Effector memory CD8-positive, alpha-beta T cell (primary cell): ENCODE results near the gene ZNF385C.

Source experiments
- ATAC-seq: fragments of 150-1000 bp; cut with Tn5 transposase; replicated peaks from 2 replicates; pipeline ENCODE4 v1.10.0; 2021; ENCODE audit warnings: mild to moderate bottlenecking, moderate library complexity
- DNase-seq, 3 experiments: peaks; one replicate each; pipeline ENCODE4 v3.0.0; 2021
- H3K27ac Mint-ChIP-seq, 2 donors: one replicate each; pipeline ENCODE4 v1.8.0; 2022; ENCODE audit warnings: mild to moderate bottlenecking in 2 of 2, mixed read lengths in 2 of 2, moderate library complexity in 2 of 2
- H3K27me3 Mint-ChIP-seq, 2 donors: one replicate each; pipeline ENCODE4 v1.8.0; 2022; ENCODE audit warnings: mixed read lengths in 2 of 2
- H3K36me3 Mint-ChIP-seq: one replicate; pipeline ENCODE4 v1.8.0; 2022; ENCODE audit warnings: mild to moderate bottlenecking, moderate library complexity, mixed read lengths; ENCODE audit not compliant: insufficient read depth
- H3K4me1 Mint-ChIP-seq, 2 donors: one replicate each; pipeline ENCODE4 v1.8.0; 2022; ENCODE audit warnings: low read depth in 2 of 2, mixed read lengths in 2 of 2
- H3K4me3 Mint-ChIP-seq, 2 donors: one replicate each; pipeline ENCODE4 v1.8.0; 2022; ENCODE audit warnings: mild to moderate bottlenecking in 2 of 2, mixed read lengths in 2 of 2, moderate library complexity in 2 of 2
- H3K9me3 Mint-ChIP-seq, 2 donors: one replicate each; pipeline ENCODE4 v1.8.0; 2022; ENCODE audit warnings: mixed read lengths in 2 of 2

ZNF385C gene

GRCh38 chr17:42119301-42119700 lies 21.0 kb upstream of the ZNF385C start:
- Mint-ChIP-seq H3K4me1 (peaks cover 16 to 23% of the 10 kb centered on the region in 2 donors), H3K36me3 (peaks cover 23% of the 10 kb centered on the region), H3K27me3 (no peaks in the 10 kb centered on the region), H3K27ac (peak overlapping the region in 1 of 2 donors; percentile 15), H3K9me3 (no peaks in the 10 kb centered on the region), H3K4me3 (no peak overlapping the region)
- ATAC-seq (no peak), DNase-seq (no peak)

GRCh38 chr17:42118545-42118944 lies 20.3 kb upstream of the ZNF385C start:
- DNase-seq = no peak
- peak overlapping the region in 1 of 2 donors; percentile 15 for H3K27ac Mint-ChIP-seq
- no peaks in the 10 kb centered on the region for H3K27me3 Mint-ChIP-seq
- no peak overlapping the region for H3K4me3 Mint-ChIP-seq
- peaks cover 21% of the 10 kb centered on the region for H3K36me3 Mint-ChIP-seq
- ATAC-seq = no peak
- H3K4me1 Mint-ChIP-seq = peaks cover 16 to 23% of the 10 kb centered on the region in 2 donors
- no peaks in the 10 kb centered on the region for H3K9me3 Mint-ChIP-seq

GRCh38 chr17:42118126-42118510 lies 19.8 kb upstream of the ZNF385C start:
- no peak for DNase-seq
- no peak overlapping the region for H3K4me3 Mint-ChIP-seq

GRCh38 chr17:42117397-42118125 lies 19.3 kb upstream of the ZNF385C start:
- Mint-ChIP-seq H3K36me3 (peaks cover 21% of the 10 kb centered on the region), H3K4me3 (no peak overlapping the region), H3K4me1 (peaks cover 19 to 26% of the 10 kb centered on the region in 2 donors), H3K27me3 (no peaks in the 10 kb centered on the region), H3K27ac (no peak overlapping the region), H3K9me3 (no peaks in the 10 kb centered on the region)
- no peak for DNase-seq
- ATAC-seq = no peak

More at GRCh38 chr17:42118126-42118510, 19.8 kb upstream of the ZNF385C start:
- Mint-ChIP-seq H3K9me3 (no peaks in the 10 kb centered on the region), H3K27ac (peak overlapping the region in 1 of 2 donors; percentile 15), H3K36me3 (peaks cover 21% of the 10 kb centered on the region), H3K27me3 (no peaks in the 10 kb centered on the region), H3K4me1 (peaks cover 16 to 23% of the 10 kb centered on the region in 2 donors)
- no peak for ATAC-seq

GRCh38 chr17:42116705-42117396 lies 18.6 kb upstream of the ZNF385C start:
- H3K27me3 Mint-ChIP-seq = no peaks in the 10 kb centered on the region
- H3K4me1 Mint-ChIP-seq = peaks cover 23 to 31% of the 10 kb centered on the region in 2 donors
- H3K4me3 Mint-ChIP-seq = no peak overlapping the region
- no peaks in the 10 kb centered on the region for H3K9me3 Mint-ChIP-seq
- H3K36me3 Mint-ChIP-seq = peaks cover 21% of the 10 kb centered on the region
- ATAC-seq = peak; percentile 43
- peak; percentile 80 to 89 (median 87) for DNase-seq
- peak overlapping the region in 1 of 2 donors; percentile 73 for H3K27ac Mint-ChIP-seq

GRCh38 chr17:42114118-42114517 lies 15.8 kb upstream of the ZNF385C start:
- no peak for ATAC-seq
- Mint-ChIP-seq H3K4me3 (peak overlapping the region in 1 of 2 donors; percentile 40), H3K27ac (peak overlapping the region; percentile 15 to 93), H3K27me3 (no peaks in the 10 kb centered on the region), H3K36me3 (peaks cover 22% of the 10 kb centered on the region), H3K9me3 (no peaks in the 10 kb centered on the region), H3K4me1 (peaks cover 26 to 36% of the 10 kb centered on the region in 2 donors)
- DNase-seq = no peak

GRCh38 chr17:42113293-42114069 lies 15.2 kb upstream of the ZNF385C start:
- ATAC-seq (no peak), DNase-seq (no peak)
- no peaks in the 10 kb centered on the region for H3K9me3 Mint-ChIP-seq
- peaks cover 26 to 34% of the 10 kb centered on the region in 2 donors for H3K4me1 Mint-ChIP-seq
- no peak overlapping the region for H3K4me3 Mint-ChIP-seq
- H3K27ac Mint-ChIP-seq = peak overlapping the region; percentile 93 to 98
- H3K27me3 Mint-ChIP-seq = no peaks in the 10 kb centered on the region
- H3K36me3 Mint-ChIP-seq = peaks cover 25% of the 10 kb centered on the region

GRCh38 chr17:42112552-42113176 lies 14.4 kb upstream of the ZNF385C start, which contains the start of gene DHX58:
Gene DHX58, minus strand, starts transcription at chr17:42112714. Its CDS starts 822 bp downstream, at chr17:42111892.
- Mint-ChIP-seq H3K9me3 (no peaks in the 10 kb centered on the region), H3K27ac (peak within 1 kb of the TSS; percentile 93 to 98), H3K27me3 (no peaks in the 10 kb centered on the region), H3K4me3 (peak within 1 kb of the TSS; percentile 79 to 93), H3K4me1 (peaks cover 30 to 40% of the 10 kb centered on the region in 2 donors), H3K36me3 (peaks cover 29% of the 10 kb centered on the region)
- DNase-seq (peak; percentile 75 to 80 (median 75)), ATAC-seq (peak; percentile 86)

- peak overlapping the region; percentile 93 to 98 for H3K27ac Mint-ChIP-seq
- no peaks in the 10 kb centered on the region for H3K27me3 Mint-ChIP-seq
- H3K4me1 Mint-ChIP-seq = peaks cover 32 to 37% of the 10 kb centered on the region in 2 donors
- peak overlapping the region; percentile 79 to 93 for H3K4me3 Mint-ChIP-seq
- no peaks in the 10 kb centered on the region for H3K9me3 Mint-ChIP-seq
- H3K36me3 Mint-ChIP-seq = peaks cover 28% of the 10 kb centered on the region
- no peak for DNase-seq
- ATAC-seq = no peak
Measured at GRCh38 chr17:42111871-42112551, 13.7 kb upstream of the ZNF385C start.

GRCh38 chr17:42111265-42111636 lies 13.0 kb upstream of the ZNF385C start:
- Mint-ChIP-seq H3K27me3 (no peaks in the 10 kb centered on the region), H3K27ac (peak overlapping the region in 1 of 2 donors; percentile 93), H3K4me3 (peak overlapping the region; percentile 79 to 93), H3K9me3 (no peaks in the 10 kb centered on the region), H3K4me1 (peaks cover 26 to 33% of the 10 kb centered on the region in 2 donors), H3K36me3 (peaks cover 27% of the 10 kb centered on the region)
- DNase-seq (no peak), ATAC-seq (no peak)

GRCh38 chr17:42110301-42111264 lies 12.3 kb upstream of the ZNF385C start:
- Mint-ChIP-seq H3K36me3 (peaks cover 27% of the 10 kb centered on the region), H3K4me3 (peak overlapping the region; percentile 36 to 41), H3K4me1 (peaks cover 21 to 31% of the 10 kb centered on the region in 2 donors), H3K27me3 (no peaks in the 10 kb centered on the region), H3K27ac (peak overlapping the region; percentile 18 to 76), H3K9me3 (no peaks in the 10 kb centered on the region)
- ATAC-seq (no peak), DNase-seq (no peak)

- Mint-ChIP-seq H3K9me3 (no peaks in the 10 kb centered on the region), H3K27me3 (no peaks in the 10 kb centered on the region), H3K4me3 (no peak overlapping the region), H3K36me3 (peaks cover 27% of the 10 kb centered on the region), H3K4me1 (peaks cover 20 to 31% of the 10 kb centered on the region in 2 donors), H3K27ac (peak overlapping the region in 1 of 2 donors; percentile 35)
- DNase-seq = no peak
- ATAC-seq = no peak
Measured at GRCh38 chr17:42109086-42109485, 10.8 kb upstream of the ZNF385C start.
